Suprapubic skin (tissue), 4 donors: ENCODE measurements around the gene VSTM2B. TPM values are rescaled to one million over a fixed set of nuclear protein-coding genes. Genes with fewer than 3 reads are reported as not detected.

ENCODE experiments used
- DNase-seq, 2 donors: peaks; one replicate each; pipeline ENCODE4 v3.0.0-alpha.2; 2019; ENCODE audit warnings: low spot score in 2 of 2
- H3K27ac ChIP-seq: fragments of 200-600 bp; sonication (generic); one replicate; pipeline ENCODE4 v1.5.1; 2019
- H3K27me3 ChIP-seq: fragments of 200-600 bp; sonication (generic); one replicate; pipeline ENCODE4 v1.5.1; 2019
- H3K36me3 ChIP-seq: fragments of 200-600 bp; sonication (generic); one replicate; pipeline ENCODE4 v1.5.1; 2019
- H3K4me1 ChIP-seq: fragments of 200-600 bp; sonication (generic); one replicate; pipeline ENCODE4 v1.5.1; 2019
- H3K4me3 ChIP-seq: fragments of 200-600 bp; sonication (generic); one replicate; pipeline ENCODE4 v1.5.1; 2019; ENCODE audit warnings: mild to moderate bottlenecking
- H3K9me3 ChIP-seq: fragments of 200-600 bp; sonication (generic); one replicate; pipeline ENCODE4 v1.5.1; 2019
- CTCF ChIP-seq, 2 donors: fragments of 200-600 bp in 1 of 2; fragments of 450-650 bp in 1 of 2; sonication (generic) in 1 of 2; IDR thresholded peaks; one replicate each; pipeline ENCODE4 v1.5.1; 2016 to 2019; ENCODE audit warnings: antibody characterized with exemption in 2 of 2, mild to moderate bottlenecking in 1 of 2, moderate library complexity in 1 of 2
- EP300 ChIP-seq: sonication (generic); formaldehyde crosslinking; IDR thresholded peaks from one replicate; pipeline ENCODE4 v1.6.1; 2017; ENCODE audit warnings: antibody characterized with exemption
- POLR2A ChIP-seq, 2 donors: fragments of 450-650 bp; IDR thresholded peaks; one replicate each; pipeline ENCODE4 v1.6.1; 2017; ENCODE audit warnings: antibody characterized with exemption in 2 of 2, mild to moderate bottlenecking in 2 of 2, moderate library complexity in 2 of 2
- POLR2AphosphoS5 ChIP-seq, 3 donors: sonication (generic); formaldehyde crosslinking; IDR thresholded peaks; one replicate each; pipeline ENCODE4 v1.6.1; 2017; ENCODE audit warnings: antibody characterized with exemption in 3 of 3
- WGBS: methylation state at CpG from one replicate; pipeline ENCODE4 v1.1.5; 2018; 5-methylcytosine and 5-hydroxymethylcytosine counted together
- total RNA-seq, 4 donors: library from RNA; depleted of rRNA; stranded (reverse); fragments of >200 nt; gene quantifications; one replicate each; pipeline ENCODE4 v1.1.0, GENCODE V29; 2016

Gene VSTM2B
- total RNA-seq, 4 donors from 2014 or later = not detected

GRCh38 chr19:29561601-29562000, 35.8 kb downstream of the VSTM2B start:
- Histone ChIP-seq H3K4me1 (no peaks in the 10 kb centered on the region), H3K9me3 (no peaks in the 10 kb centered on the region), H3K36me3 (no peaks in the 10 kb centered on the region), H3K27me3 (peaks cover 34% of the 10 kb centered on the region), H3K4me3 (no peak overlapping the region), H3K27ac (no peak overlapping the region)
- DNase-seq = peak in 1 of 2 donors; percentile 48
- WGBS = 68% methylated on average over 2 of the region's 9 CpGs
- TF ChIP-seq POLR2AphosphoS5 (IDR thresholded peaks at IDR 0.05) = no peak
- no peak for TF ChIP-seq EP300
- TF ChIP-seq POLR2A (IDR thresholded peaks at IDR 0.05) = no peak

DNA sequence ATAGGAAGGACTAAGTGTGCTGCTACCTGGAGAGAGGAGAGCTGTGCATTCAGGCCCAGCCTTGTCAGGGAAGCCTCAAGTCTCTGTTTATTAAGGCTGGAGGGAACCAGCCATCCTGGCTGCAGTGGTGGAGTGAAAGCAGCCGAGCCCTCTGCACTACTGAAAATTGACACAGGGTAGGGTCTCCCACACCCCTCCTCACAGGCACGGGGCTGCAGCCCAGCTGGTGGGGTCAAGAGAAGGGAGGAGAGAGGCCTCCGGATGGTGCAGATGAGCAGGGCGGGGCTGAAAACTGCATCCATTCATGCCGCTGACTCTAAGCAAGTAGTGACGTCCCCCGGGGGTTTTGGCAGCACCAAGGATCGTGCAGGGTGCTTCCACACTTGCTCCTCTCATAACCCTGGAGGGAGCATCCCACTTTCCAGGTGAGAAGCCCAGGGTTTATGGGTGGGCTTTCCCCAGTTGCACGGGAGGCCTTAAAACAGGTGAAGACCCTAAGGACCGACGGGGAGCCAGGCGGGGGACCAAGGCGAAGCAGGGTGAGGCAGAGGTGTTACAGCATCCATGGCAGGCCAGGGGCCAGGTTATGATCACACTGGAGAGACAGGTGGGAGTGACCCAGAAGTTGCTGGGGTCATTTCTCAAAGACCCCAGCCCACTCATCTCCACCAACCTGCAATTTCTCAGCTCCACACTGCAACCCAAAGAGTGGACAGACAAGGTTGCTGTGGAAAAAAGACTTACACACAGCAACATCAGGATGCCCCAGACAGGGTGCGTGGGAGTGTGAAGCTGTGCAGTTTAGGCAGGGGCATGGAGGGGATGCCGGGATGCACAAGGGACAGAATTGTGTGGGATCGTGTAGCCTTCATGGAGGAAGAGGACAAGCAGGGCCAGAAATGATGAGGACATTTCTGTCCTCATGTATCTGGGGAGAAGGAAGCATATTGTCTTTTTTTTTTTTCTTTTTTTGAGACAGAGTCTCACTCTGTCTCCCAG, 36.8 kb downstream of the VSTM2B start:
- TF ChIP-seq POLR2AphosphoS5 (IDR thresholded peaks at IDR 0.05) (no peak), EP300 (no peak), CTCF (IDR thresholded peaks at IDR 0.05) (no peak), POLR2A (IDR thresholded peaks at IDR 0.05) (no peak)
- WGBS = 58% methylated on average over 11 of the region's 16 CpGs
- Histone ChIP-seq H3K4me1 (no peaks in the 10 kb centered on the region), H3K27me3 (peaks cover 43% of the 10 kb centered on the region), H3K27ac (no peak overlapping the region), H3K4me3 (no peak overlapping the region), H3K36me3 (no peaks in the 10 kb centered on the region), H3K9me3 (no peaks in the 10 kb centered on the region)
- peak in 1 of 2 donors; percentile 60 for DNase-seq

DNA sequence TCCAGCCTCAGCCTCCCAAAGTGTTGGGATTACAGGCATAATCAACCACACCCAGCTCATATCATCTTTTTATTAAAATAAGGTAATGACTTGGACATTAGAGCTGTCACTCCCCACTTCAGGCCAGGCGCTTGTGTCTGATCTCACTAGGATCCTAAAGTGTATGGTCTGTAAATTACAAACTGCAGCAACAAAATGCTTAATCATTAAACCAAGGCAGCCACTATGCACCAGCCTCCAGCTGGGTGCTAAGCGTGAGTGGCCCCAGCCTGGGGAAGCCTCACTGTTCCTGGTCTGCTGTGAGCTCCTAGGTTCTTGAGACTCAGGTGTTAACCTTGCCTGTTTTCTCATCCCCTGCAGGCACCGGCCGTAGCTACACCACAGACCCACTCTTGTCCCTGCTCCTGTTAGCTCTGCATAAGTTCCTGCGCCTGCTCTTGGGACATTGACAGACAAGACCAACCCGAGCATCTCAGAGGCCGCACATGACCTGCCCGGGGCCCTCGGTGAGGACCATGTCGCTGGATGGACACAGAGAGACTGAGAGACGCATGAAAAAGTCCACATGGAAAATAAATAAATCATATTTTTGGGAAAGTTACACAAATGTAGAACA, 37.8 kb downstream of the VSTM2B start:
- H3K9me3 ChIP-seq = no peaks in the 10 kb centered on the region
- DNase-seq = no peak
- H3K27me3 ChIP-seq = peaks cover 53% of the 10 kb centered on the region
- no peaks in the 10 kb centered on the region for H3K4me1 ChIP-seq
- H3K4me3 ChIP-seq = no peak overlapping the region
- no peak overlapping the region for H3K27ac ChIP-seq
- WGBS = 84% methylated on average over 11 of the region's 11 CpGs
- H3K36me3 ChIP-seq = no peaks in the 10 kb centered on the region
- no peak for TF ChIP-seq CTCF (IDR thresholded peaks at IDR 0.05)
- no peak for TF ChIP-seq POLR2AphosphoS5 (IDR thresholded peaks at IDR 0.05)
- no peak for TF ChIP-seq EP300
- TF ChIP-seq POLR2A (IDR thresholded peaks at IDR 0.05) = no peak

DNA sequence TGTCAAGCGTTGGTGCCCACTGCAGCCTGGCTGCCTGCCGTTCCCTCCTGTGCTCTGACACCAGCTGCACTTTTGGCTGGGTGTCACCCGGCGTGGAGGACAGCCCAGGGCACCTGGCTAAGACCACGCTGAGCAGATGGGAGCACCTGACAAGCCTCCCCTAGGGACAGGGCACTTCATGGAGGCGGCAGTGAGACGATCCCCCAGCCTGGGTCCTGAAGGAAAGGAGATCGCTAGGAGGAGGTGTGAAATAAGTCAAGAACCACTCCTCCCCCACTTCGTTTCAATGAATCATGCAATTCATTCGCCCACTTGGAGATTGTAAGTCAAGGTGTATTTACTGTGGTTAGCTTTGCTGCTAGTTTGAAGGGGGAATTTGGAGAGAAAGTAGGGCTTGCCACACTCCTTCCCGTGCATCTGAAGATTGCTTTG, 38.8 kb downstream of the VSTM2B start:
- 48% methylated on average over 11 of the region's 11 CpGs for WGBS
- H3K4me3 ChIP-seq = no peak overlapping the region
- H3K4me1 ChIP-seq = no peaks in the 10 kb centered on the region
- TF ChIP-seq CTCF (IDR thresholded peaks at IDR 0.05) = no peak
- TF ChIP-seq POLR2AphosphoS5 (IDR thresholded peaks at IDR 0.05) = no peak
- no peak for TF ChIP-seq POLR2A (IDR thresholded peaks at IDR 0.05)
- TF ChIP-seq EP300 = no peak
- H3K27ac ChIP-seq = no peak overlapping the region
- peaks cover 61% of the 10 kb centered on the region for H3K27me3 ChIP-seq
- no peaks in the 10 kb centered on the region for H3K36me3 ChIP-seq
- DNase-seq = peak in 1 of 2 donors; percentile 58
- H3K9me3 ChIP-seq = no peaks in the 10 kb centered on the region

DNA sequence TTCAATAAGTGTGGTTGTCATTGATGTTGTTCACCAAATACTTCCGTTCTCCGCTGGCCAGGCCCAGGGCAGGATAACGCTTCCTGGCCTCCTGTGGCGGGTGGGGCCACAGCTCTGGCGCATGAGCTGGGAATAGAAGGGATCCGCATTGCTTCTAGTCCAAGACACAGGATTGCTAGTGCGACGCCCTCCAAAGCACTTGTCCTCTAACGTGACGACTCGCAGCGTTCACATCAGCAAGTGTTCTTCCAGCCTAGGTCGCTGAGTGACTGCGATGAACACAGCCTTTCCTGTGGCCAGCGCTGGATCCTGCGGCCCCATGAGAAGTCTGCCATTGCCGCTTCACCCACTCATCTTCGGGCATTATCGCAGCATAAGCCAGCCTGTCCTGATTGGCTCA, 39.4 kb downstream of the VSTM2B start:
- WGBS = 82% methylated on average over 19 of the region's 19 CpGs
- no peak for TF ChIP-seq CTCF (IDR thresholded peaks at IDR 0.05)
- TF ChIP-seq POLR2AphosphoS5 (IDR thresholded peaks at IDR 0.05) = no peak
- no peak for TF ChIP-seq POLR2A (IDR thresholded peaks at IDR 0.05)
- TF ChIP-seq EP300 = no peak
- DNase-seq = peak in 1 of 2 donors; percentile 66

More for the DNA sequence above, 39.4 kb downstream of the VSTM2B start:
- H3K27me3 ChIP-seq = peaks cover 65% of the 10 kb centered on the region
- no peak overlapping the region for H3K27ac ChIP-seq
- no peaks in the 10 kb centered on the region for H3K9me3 ChIP-seq
- no peaks in the 10 kb centered on the region for H3K36me3 ChIP-seq
- no peak overlapping the region for H3K4me3 ChIP-seq
- H3K4me1 ChIP-seq = no peaks in the 10 kb centered on the region
